Measurements from ENCODE around the gene RABGAP1L.

GRCh38 chr1:174639461-174639860 is 480.1 kb downstream of the RABGAP1L start:
- TF ChIP-seq CTCF (conservative IDR thresholded peaks at IDR 0.05; ENCODE audit: low read length) (no peak), EZH2phosphoT487 (IDR thresholded peaks at IDR 0.05; ENCODE audit: borderline replicate concordance) (no peak)
